ENCODE measurements around the gene CXCR6. TPM values are rescaled to one million over a fixed set of nuclear protein-coding genes. Genes with fewer than 3 reads are reported as not detected.

The CXCR6 gene
- total and polyA plus RNA-seq, 2 donors (not counting 1 experiment from before 2014, with no cell fraction given) = not detected

DNA sequence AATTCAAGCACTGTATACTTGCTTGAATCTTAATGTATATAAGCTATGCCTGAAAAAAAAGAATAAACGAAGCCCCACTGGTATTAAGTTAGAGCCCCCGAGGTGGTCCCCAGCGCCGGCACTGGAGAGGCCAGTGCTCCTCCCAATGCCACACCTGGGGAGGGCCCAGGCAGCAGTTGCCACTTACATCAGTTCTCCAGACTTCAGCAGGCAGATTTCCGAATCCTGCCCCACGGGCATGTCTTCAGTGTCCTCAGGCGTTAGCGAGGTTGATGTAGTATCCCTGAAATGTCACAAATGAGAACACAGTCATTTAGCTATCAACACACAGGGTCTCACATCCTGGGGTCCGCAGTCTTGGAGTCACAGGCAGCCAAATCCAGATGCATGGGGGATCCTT, 7.0 kb upstream of the CXCR6 start:
- Histone ChIP-seq H3K79me2 (ENCODE audit: control insufficient read depth, insufficient read depth, low read length) (no peaks in the 10 kb centered on the region), H2AFZ (ENCODE audit: low read length) (no peak overlapping the region), H3K36me3 (ENCODE audit: control insufficient read depth, insufficient read depth, low read length) (peaks cover 12% of the 10 kb centered on the region), H3K27ac (ENCODE audit: insufficient read depth, low read length) (no peak overlapping the region), H3K27me3 (ENCODE audit: control insufficient read depth, insufficient read depth, low read length) (no peaks in the 10 kb centered on the region), H3K4me3 (replicated peaks in 1 of 4; ENCODE audit: control extremely low read depth in 1 of 4, insufficient read depth in 1 of 4, low read depth in 3 of 4, low read length in 4 of 4) (no peak overlapping the region), H3K9ac (ENCODE audit: insufficient read depth, low read length) (no peak overlapping the region), H3K4me1 (ENCODE audit: control insufficient read depth, extremely low read depth, insufficient read depth, low read length) (no peaks in the 10 kb centered on the region), H3K9me3 (ENCODE audit: control insufficient read depth, insufficient read depth, low read depth, low read length) (no peaks in the 10 kb centered on the region), H3K4me2 (ENCODE audit: extremely low read depth, insufficient read depth, low read length) (no peak overlapping the region), H4K20me1 (ENCODE audit: control insufficient read depth, extremely low read depth, insufficient read depth, low read length) (no peaks in the 10 kb centered on the region)
- TF ChIP-seq CTCF (conservative IDR thresholded peaks at IDR 0.05 in 1 of 2, IDR thresholded peaks at IDR 0.05 in 1 of 2; ENCODE audit: low read depth in 1 of 2, low read length in 2 of 2) = no peak
- TF ChIP-seq EZH2 (IDR thresholded peaks at IDR 0.05; ENCODE audit: low read length, missing control alignments) = no peak
- DNase-seq (ENCODE audit: low read depth in 2 of 2) = no peak

DNA sequence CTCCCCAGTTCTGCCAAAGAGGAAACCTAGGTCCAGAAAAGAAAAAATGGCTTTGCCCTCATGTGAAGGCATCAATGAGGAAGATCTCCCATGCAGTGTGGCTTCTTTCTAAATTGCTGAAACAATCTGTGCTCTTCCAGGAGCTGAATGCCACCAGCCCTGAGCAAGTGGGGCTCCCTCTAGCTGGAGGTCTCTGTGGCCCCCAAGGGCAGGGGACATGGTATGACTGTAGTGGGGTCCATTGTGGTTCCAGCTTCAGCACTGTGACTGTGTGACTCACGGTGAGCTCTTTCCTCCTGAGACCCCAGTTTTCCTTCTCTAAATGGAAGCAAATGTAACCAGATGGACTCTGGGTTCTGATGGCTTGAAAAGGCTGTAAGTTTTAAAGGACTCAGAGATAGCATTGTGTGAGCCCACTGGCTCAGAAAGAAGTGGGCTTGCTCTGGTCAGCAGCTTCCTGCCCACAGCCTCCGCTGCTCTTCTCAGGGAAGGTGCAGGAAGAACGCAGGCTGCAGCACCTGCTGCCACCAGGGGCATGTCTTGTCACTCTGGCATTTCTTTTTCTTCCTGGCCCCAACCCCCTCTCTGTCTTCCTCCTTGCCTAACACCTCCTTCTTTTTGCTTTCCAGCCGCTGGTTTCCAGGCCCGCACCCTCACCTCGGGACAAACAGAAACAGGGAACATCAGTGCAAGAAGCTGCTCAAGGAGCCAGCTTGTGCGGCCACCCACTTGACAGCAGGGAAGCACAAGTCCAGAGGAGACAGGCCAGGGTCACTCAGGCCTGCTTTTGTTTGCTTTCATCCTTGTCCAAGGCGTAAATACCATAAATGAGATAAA, 5.8 kb upstream of the CXCR6 start:
- Histone ChIP-seq H2AFZ (ENCODE audit: low read length) (no peak overlapping the region), H3K4me3 (replicated peaks in 1 of 4; ENCODE audit: control extremely low read depth in 1 of 4, insufficient read depth in 1 of 4, low read depth in 3 of 4, low read length in 4 of 4) (no peak overlapping the region), H3K27ac (ENCODE audit: insufficient read depth, low read length) (no peak overlapping the region), H3K79me2 (ENCODE audit: control insufficient read depth, insufficient read depth, low read length) (no peaks in the 10 kb centered on the region), H3K4me1 (ENCODE audit: control insufficient read depth, extremely low read depth, insufficient read depth, low read length) (no peaks in the 10 kb centered on the region), H3K27me3 (ENCODE audit: control insufficient read depth, insufficient read depth, low read length) (no peaks in the 10 kb centered on the region), H3K4me2 (ENCODE audit: extremely low read depth, insufficient read depth, low read length) (no peak overlapping the region), H3K36me3 (ENCODE audit: control insufficient read depth, insufficient read depth, low read length) (peaks cover 12% of the 10 kb centered on the region), H3K9me3 (ENCODE audit: control insufficient read depth, insufficient read depth, low read depth, low read length) (no peaks in the 10 kb centered on the region), H3K9ac (ENCODE audit: insufficient read depth, low read length) (no peak overlapping the region), H4K20me1 (ENCODE audit: control insufficient read depth, extremely low read depth, insufficient read depth, low read length) (no peaks in the 10 kb centered on the region)
- DNase-seq (ENCODE audit: low read depth in 2 of 2) = no peak
- TF ChIP-seq CTCF (conservative IDR thresholded peaks at IDR 0.05 in 1 of 2, IDR thresholded peaks at IDR 0.05 in 1 of 2; ENCODE audit: low read depth in 1 of 2, low read length in 2 of 2) = no peak

GRCh38 chr3:45938043-45938435, 5.2 kb upstream of the CXCR6 start:
- Histone ChIP-seq H3K4me3 (replicated peaks in 1 of 4; ENCODE audit: control extremely low read depth in 1 of 4, insufficient read depth in 1 of 4, low read depth in 3 of 4, low read length in 4 of 4) (no peak overlapping the region), H2AFZ (ENCODE audit: low read length) (no peak overlapping the region), H3K4me1 (ENCODE audit: control insufficient read depth, extremely low read depth, insufficient read depth, low read length) (no peaks in the 10 kb centered on the region), H3K36me3 (ENCODE audit: control insufficient read depth, insufficient read depth, low read length) (peaks cover 10% of the 10 kb centered on the region), H3K79me2 (ENCODE audit: control insufficient read depth, insufficient read depth, low read length) (no peaks in the 10 kb centered on the region), H3K27ac (ENCODE audit: insufficient read depth, low read length) (no peak overlapping the region), H3K27me3 (ENCODE audit: control insufficient read depth, insufficient read depth, low read length) (no peaks in the 10 kb centered on the region), H3K9me3 (ENCODE audit: control insufficient read depth, insufficient read depth, low read depth, low read length) (no peaks in the 10 kb centered on the region), H3K4me2 (ENCODE audit: extremely low read depth, insufficient read depth, low read length) (no peak overlapping the region), H3K9ac (ENCODE audit: insufficient read depth, low read length) (no peak overlapping the region), H4K20me1 (ENCODE audit: control insufficient read depth, extremely low read depth, insufficient read depth, low read length) (no peaks in the 10 kb centered on the region)
- no peak for TF ChIP-seq CTCF (conservative IDR thresholded peaks at IDR 0.05 in 1 of 2, IDR thresholded peaks at IDR 0.05 in 1 of 2; ENCODE audit: low read depth in 1 of 2, low read length in 2 of 2)
- no peak for TF ChIP-seq EZH2 (IDR thresholded peaks at IDR 0.05; ENCODE audit: low read length, missing control alignments)
- no peak for DNase-seq (ENCODE audit: low read depth in 2 of 2)
